NCI-H526 treated with DMSO at 0.1 percent for 48 hours (cell line): Measurements from ENCODE around the gene DUSP6.

Experiments
- DNase-seq: peaks from one replicate; lab custom pipeline; 2025; lab: John Stamatoyannopoulos, UW

DUSP6 gene, protein sequence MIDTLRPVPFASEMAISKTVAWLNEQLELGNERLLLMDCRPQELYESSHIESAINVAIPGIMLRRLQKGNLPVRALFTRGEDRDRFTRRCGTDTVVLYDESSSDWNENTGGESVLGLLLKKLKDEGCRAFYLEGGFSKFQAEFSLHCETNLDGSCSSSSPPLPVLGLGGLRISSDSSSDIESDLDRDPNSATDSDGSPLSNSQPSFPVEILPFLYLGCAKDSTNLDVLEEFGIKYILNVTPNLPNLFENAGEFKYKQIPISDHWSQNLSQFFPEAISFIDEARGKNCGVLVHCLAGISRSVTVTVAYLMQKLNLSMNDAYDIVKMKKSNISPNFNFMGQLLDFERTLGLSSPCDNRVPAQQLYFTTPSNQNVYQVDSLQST

GRCh38 chr12:89352492-89353187, at the start of gene DUSP6:
TSS of gene DUSP6 (minus strand) at chr12:89352501. CDS start at chr12:89352039, 462 bp downstream.
- DNase-seq: peak; percentile 92

GRCh38 chr12:89401433-89402058, 49.2 kb upstream of the DUSP6 start:
- DNase-seq: no peak

GRCh38 chr12:89400415-89400814, 48.1 kb upstream of the DUSP6 start:
- DNase-seq: no peak

DNA sequence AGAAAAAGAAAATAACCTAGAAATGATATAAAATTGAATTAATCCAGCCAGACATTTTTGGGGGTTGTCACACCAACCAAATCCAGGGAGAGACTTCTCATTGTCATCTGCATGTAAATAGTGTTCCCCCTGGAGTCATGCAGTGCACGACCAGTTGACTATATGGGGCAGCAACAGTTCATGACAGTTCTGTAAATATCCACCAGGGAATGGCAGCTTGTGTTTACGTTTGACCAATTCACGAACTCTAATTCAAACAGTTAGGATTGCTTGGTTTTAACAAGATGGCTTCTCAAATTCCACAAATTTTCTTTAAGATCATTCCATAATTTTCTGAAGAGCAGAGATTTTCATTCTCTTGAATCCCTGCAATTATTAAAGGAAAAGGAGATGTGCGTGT, 43.4 kb upstream of the DUSP6 start:
- DNase-seq: no peak

- no peak for DNase-seq
These were observed 41.3 kb upstream of the DUSP6 start for GRCh38 chr12:89393551-89394121.

DNA sequence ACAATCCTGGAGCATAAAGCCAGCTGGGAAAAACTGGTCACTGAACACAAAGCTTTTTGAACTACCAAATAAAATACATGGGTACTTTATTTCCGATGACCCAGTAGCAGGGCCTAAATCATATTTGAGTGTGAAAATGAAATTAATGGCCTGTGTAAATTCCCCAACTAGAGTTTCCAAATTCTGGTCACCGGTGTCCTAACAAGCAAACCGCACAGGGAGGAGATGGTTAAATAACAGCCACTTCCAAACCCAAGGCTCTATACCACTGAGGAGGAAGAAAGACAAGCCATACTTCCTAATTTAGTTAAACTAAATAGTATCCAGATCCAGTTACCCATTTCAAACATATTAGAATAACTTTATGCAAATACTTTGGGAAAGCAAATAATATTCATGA, 40.1 kb upstream of the DUSP6 start:
- DNase-seq: peak; percentile 18

GRCh38 chr12:89391726-89392336, 39.5 kb upstream of the DUSP6 start:
- no peak for DNase-seq

- no peak for DNase-seq
These were observed 38.7 kb upstream of the DUSP6 start for GRCh38 chr12:89390802-89391673.

DNA sequence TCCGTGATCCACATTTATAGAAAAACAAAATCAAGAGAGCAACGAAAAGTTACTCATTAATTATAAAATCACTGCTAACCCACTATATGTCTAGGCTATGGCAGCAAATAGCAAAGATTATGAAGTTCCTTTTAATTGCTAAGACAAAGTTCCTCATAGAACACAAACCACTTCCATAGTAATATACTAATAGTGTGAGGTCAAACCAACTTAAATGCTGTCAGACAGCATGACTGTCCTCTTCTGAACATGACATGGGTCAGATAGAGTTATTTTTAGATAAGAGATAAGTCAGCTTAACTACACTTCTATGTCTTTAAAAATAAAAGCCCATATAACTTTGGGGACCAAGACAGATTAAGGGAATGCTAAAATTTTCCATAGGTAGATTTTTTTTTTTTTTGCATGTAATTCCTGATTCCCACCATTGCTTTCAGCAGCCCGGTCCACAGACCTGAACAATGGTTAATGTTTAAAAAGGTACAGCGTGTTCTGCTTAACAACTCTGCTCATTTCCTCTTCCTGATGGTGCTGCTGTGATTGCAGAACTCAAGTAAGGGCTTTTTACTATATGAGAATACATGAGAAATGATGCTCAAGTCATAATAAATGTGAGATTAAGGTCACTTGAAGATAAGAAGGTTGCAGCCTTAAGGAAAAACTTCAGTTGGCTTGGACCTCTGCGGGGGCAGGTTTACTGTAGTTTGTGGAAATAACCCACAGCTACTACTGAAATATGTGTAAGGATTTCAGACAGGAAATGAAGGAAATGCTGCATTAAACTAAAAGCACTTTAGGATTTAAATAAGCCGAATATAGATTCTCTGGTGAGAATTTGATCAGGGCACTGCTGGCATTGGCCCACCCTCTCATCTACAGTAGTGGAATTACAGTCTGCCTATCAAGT, 37.7 kb upstream of the DUSP6 start:
- no peak for DNase-seq

DNA sequence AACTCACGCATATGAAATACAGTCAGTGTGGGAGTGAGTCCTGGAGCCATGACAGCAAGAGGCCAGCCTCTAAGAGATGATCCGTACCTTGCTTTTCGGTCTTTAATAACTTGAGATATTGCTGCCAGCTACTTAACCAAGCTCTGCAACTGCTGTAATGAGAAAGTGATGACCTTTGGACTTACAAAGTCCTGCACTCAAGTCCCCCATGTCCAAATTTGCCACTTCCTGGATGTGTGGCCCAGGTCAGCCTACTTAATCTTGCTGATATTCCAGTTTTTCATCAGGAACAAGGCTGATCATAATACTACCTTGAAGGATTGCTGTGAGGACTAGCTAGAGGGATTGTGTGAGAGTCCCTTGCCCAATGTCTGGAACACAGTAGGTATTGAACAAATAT, 33.8 kb upstream of the DUSP6 start:
- no peak for DNase-seq

DNA sequence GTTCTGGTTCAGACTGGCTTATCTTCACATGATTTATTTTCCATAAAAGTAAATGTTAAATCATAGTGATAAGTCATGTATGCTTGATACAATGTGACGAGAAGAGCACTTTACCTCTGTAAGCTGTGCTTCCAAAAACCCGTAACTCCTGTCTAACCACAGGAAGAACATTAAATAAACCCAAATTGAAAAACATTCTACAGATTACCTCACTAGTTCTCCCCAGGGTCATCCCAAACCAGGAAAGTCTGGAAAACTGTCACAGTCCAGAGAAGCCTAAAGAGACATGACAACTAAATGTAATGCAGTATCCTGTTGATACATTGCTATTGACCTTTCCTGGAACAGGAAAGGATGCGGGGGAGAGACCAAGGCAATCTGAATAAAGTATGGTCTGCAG, 32.5 kb upstream of the DUSP6 start:
- DNase-seq: no peak

DNA sequence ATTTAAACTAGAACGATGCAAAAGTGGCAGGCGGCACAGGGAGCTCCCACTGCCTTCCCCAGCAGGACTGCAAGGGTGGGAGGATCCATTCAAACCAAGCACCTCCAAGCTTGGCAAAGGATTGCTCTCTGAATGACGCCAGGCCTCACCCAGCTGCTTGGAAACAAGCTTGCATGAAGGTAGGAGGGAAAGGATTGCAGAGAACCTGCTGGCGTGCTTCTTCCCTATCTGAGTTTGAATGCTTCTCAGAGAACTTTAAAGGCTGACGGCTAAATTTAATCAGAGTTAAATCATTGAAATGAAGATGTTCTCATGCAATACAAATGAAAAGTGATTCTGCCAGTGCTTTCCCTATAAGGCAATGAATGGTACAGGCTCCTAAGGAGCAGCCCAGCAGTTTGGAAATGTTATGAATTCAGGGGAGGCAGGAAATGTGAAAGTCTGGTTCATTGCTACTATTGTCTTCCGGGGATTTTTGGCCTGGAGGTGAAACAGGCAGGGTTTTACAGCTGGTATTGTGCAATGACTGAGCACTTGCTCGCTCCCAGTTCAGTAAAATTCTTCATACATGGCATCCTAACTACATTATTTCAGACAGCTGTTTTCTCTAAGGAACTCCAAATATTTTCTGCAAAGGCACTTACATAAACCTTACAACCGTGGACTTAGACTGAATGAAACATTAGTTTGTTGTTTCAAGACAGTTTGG, 31.9 kb upstream of the DUSP6 start:
- DNase-seq: no peak

DNA sequence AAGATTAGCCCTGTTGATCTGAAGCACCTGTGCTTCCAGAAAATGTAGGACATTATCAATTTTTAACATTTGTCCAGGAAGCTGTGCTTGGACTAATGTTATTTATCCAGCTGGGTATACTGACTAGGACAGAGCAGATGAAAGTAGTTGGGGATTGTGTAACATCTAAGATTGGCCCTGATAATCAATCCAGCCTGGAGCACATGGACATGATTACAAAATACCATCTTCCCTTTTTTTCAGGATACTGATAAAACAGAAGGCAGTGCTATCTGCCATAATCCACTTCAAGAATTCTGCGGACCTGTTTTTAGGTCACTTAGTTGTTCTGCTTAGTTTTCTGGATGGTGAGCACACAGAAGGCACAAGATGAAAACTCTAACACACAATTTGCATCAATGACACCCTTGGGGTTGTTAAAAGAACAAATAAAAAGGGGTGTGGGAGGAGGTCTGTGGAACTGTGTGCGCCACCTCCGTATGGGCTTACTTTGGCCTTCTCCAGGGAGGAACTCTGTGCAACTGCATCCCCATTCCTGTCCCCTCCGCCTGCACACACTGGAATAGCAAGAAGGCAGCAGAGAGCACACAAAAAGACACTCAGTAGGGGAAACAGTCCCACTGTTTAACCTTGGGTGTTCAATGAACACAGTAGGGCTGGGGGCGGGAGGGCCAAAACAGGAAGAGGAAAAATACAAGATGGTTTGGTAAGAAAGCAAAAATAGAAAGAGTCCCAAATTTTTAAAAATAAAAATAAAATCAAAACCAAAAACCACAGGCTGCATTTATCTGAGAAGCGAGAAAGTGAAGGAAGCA, 31.1 kb upstream of the DUSP6 start:
- no peak for DNase-seq

DNA sequence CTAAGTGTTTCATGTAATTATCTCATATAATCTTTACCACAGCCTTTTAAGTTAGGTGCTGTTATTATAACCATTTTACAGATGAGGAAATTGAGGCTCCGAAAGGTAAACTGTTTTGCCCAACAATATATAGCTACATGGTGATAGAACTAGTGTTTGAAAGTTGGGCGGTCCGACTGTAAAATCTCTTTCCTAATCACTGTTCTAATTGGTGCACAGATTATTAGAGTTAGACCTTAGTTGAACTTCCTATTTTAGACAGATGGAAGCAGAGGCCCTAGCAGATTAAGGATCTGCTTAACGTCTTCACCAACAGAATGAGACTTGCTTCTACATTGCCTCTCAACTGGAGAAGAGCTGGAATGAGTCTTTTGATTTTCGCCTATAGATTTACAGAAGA, 30.0 kb upstream of the DUSP6 start:
- DNase-seq: no peak

DNA sequence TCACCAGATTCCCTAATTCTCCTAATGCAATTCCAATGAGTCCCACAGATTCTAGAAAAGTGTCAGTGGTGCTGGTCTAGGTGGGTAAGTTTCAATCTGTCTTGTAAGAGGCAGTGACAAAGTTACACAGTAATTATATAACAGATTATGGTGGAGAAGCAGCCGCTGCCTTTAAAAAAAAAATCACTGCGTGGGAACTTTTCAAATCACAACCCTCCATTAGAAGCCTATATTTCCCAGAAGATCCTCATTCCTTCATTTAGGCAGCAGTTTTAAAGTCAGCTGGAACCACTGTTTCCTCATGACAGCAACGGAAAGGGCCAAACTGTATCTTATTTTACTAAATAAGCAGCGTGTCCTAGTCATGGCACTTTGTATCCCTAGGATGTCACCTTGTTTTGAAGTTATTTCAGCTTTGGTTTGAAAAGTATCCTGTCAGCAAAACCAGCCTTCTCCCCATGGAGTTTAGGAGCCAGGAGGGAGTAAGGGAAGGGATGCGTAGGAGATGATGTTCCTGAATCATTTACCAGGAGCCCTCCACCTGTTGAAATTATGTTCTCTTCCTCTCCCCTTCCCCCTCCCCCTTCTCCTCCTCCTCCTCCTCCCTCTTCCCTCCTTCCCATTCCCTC, 27.7 kb upstream of the DUSP6 start:
- DNase-seq: no peak

- DNase-seq: no peak
These were observed 27.0 kb upstream of the DUSP6 start for GRCh38 chr12:89379148-89379838.

DNA sequence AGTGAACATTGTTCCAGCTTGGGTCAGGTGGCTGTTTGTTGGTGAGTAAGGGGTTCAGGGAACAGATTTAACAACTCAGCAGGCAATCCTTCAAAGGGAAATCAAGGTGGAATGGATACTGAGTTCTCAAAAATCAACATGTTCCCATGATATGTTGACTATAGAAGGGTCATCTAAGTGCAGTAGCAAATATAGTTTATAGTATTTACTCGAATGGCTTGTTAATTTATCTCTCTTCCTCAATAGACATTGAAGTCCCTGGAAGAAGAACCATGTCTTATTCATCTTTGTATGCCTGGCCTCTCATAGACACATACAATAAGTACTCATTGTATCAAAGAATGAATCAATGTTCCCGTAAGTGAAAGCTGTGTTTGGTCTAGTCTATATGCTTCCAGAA, 24.5 kb upstream of the DUSP6 start:
- DNase-seq: no peak

DNA sequence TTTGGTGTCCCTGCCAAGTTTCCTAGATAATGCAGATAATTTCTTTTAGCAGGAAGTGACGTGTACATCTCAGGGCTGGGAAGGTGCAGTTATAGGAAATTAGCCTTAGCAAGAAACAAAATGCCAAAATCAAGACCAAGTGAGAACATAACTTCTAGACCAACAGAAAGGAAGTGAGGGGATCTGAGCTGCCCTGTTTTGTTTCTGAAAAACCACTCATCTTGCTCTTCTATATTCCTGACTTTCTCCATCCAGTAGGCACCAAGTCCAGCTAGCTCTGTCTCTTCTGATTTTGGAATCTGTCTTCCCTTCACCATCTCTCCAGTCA, 23.9 kb upstream of the DUSP6 start:
- no peak for DNase-seq
